ENCODE measurements around the gene INPP5A.

- TF ChIP-seq CTCF (IDR thresholded peaks at IDR 0.05) (no peak), EZH2 (IDR thresholded peaks at IDR 0.05; ENCODE audit: borderline replicate concordance, insufficient read depth, low read depth, low read length, poor library complexity, severe bottlenecking) (no peak)
Observed at GRCh38 chr10:132706701-132707100, 169.1 kb downstream of the INPP5A start.
